SKM-1 treated with dmso at 0.1 percent for 144 hours (cell line): ENCODE data around the gene FBXW8.

Experiments used
- DNase-seq: peaks from one replicate; lab custom pipeline; 2025; ENCODE audit not compliant: unreplicated experiment; lab: John Stamatoyannopoulos, UW

Gene FBXW8

GRCh38 chr12:116884871-116885270 is 25.9 kb upstream of the FBXW8 start:
- peak; percentile 40 for DNase-seq

GRCh38 chr12:116885491-116885890 is 25.3 kb upstream of the FBXW8 start:
- DNase-seq = peak; percentile 72

- no peak for DNase-seq
Observed at GRCh38 chr12:116887244-116887643, 23.5 kb upstream of the FBXW8 start.

GRCh38 chr12:116887897-116888296 is 22.9 kb upstream of the FBXW8 start:
- no peak for DNase-seq

GRCh38 chr12:116890330-116890729 is 20.4 kb upstream of the FBXW8 start:
- DNase-seq = no peak

GRCh38 chr12:116891019-116891418 is 19.7 kb upstream of the FBXW8 start:
- no peak for DNase-seq

- no peak for DNase-seq
Observed at GRCh38 chr12:116892349-116893140, 18.2 kb upstream of the FBXW8 start.

GRCh38 chr12:116894913-116895312 is 15.8 kb upstream of the FBXW8 start:
- DNase-seq = no peak

GRCh38 chr12:116896411-116896924 is 14.3 kb upstream of the FBXW8 start:
- no peak for DNase-seq

GRCh38 chr12:116897476-116897875 is 13.3 kb upstream of the FBXW8 start:
- DNase-seq = no peak

- DNase-seq = no peak
Observed at GRCh38 chr12:116898669-116899068, 12.1 kb upstream of the FBXW8 start.

- no peak for DNase-seq
Observed at GRCh38 chr12:116901612-116902011, 9.1 kb upstream of the FBXW8 start.

GRCh38 chr12:116903818-116904217 is 6.9 kb upstream of the FBXW8 start:
- DNase-seq = no peak

- no peak for DNase-seq
Observed at GRCh38 chr12:116906285-116906684, 4.5 kb upstream of the FBXW8 start.

GRCh38 chr12:116910280-116910644 is 488 bp upstream of the FBXW8 start:
- no peak for DNase-seq

GRCh38 chr12:116915326-116915725 is 4.6 kb downstream of the FBXW8 start:
- DNase-seq = no peak

- no peak for DNase-seq
Observed at GRCh38 chr12:116916122-116916521, 5.4 kb downstream of the FBXW8 start.

- DNase-seq = peak; percentile 25
Observed at GRCh38 chr12:116916714-116917114, 6.0 kb downstream of the FBXW8 start.

- DNase-seq = no peak
Observed at GRCh38 chr12:116918464-116918863, 7.7 kb downstream of the FBXW8 start.

- no peak for DNase-seq
Observed at GRCh38 chr12:116919247-116919661, 8.5 kb downstream of the FBXW8 start.

GRCh38 chr12:116919706-116920485 is 9.1 kb downstream of the FBXW8 start:
- no peak for DNase-seq

GRCh38 chr12:116920939-116921338 is 10.2 kb downstream of the FBXW8 start:
- DNase-seq = no peak
